Osteocyte (in vitro differentiated cells): Measurements from ENCODE around the gene ZNF658. TPM values are rescaled to one million over a fixed set of nuclear protein-coding genes. Genes with fewer than 3 reads are reported as not detected.
"Not testable (repeated sequence)": the region's sequence is repeated elsewhere in the genome, so short reads cannot be mapped to it uniquely, and the experiment has no call there.

Experiments
- DNase-seq: peaks from one replicate; pipeline ENCODE4 v3.0.0; 2021; ENCODE audit warnings: mixed read lengths; ENCODE audit not compliant: unreplicated experiment; ENCODE audit errors: extremely low spot score
- H3K27ac Mint-ChIP-seq: one replicate; pipeline ENCODE4 v1.8.0; 2021; ENCODE audit warnings: mild to moderate bottlenecking, mixed read lengths; ENCODE audit not compliant: unreplicated experiment
- H3K27me3 Mint-ChIP-seq: one replicate; pipeline ENCODE4 v1.8.0; 2021; ENCODE audit warnings: mixed read lengths; ENCODE audit not compliant: unreplicated experiment
- H3K36me3 Mint-ChIP-seq: one replicate; pipeline ENCODE4 v1.8.0; 2021; ENCODE audit warnings: mixed read lengths; ENCODE audit not compliant: unreplicated experiment
- H3K4me1 Mint-ChIP-seq: one replicate; pipeline ENCODE4 v1.8.0; 2021; ENCODE audit warnings: mixed read lengths; ENCODE audit not compliant: unreplicated experiment
- H3K4me3 Mint-ChIP-seq: one replicate; pipeline ENCODE4 v1.8.0; 2021; ENCODE audit warnings: mild to moderate bottlenecking, moderate library complexity, mixed read lengths; ENCODE audit not compliant: unreplicated experiment
- H3K9me3 Mint-ChIP-seq: one replicate; pipeline ENCODE4 v1.8.0; 2021; ENCODE audit warnings: mixed read lengths; ENCODE audit not compliant: unreplicated experiment
- total RNA-seq: library from RNA; stranded (reverse); gene quantifications from 2 replicates; pipeline ENCODE4 v1.2.1, GENCODE V29; 2021

The ZNF658 gene
- total RNA-seq, 1 donor from 2014 or later = 5.1 TPM

GRCh38 chr9:66939878-66940830 lies 39.6 kb downstream of the ZNF658 start:
- H3K4me3 Mint-ChIP-seq, H3K9me3 Mint-ChIP-seq: not testable (repeated sequence)

GRCh38 chr9:66942400-66943155 lies 42.1 kb downstream of the ZNF658 start:
- not testable (repeated sequence) for H3K9me3 Mint-ChIP-seq

More at GRCh38 chr9:66939878-66940830, 39.6 kb downstream of the ZNF658 start:
- not testable (repeated sequence) for H3K4me1 Mint-ChIP-seq, H3K27me3 Mint-ChIP-seq, H3K36me3 Mint-ChIP-seq, H3K27ac Mint-ChIP-seq, DNase-seq

DNA sequence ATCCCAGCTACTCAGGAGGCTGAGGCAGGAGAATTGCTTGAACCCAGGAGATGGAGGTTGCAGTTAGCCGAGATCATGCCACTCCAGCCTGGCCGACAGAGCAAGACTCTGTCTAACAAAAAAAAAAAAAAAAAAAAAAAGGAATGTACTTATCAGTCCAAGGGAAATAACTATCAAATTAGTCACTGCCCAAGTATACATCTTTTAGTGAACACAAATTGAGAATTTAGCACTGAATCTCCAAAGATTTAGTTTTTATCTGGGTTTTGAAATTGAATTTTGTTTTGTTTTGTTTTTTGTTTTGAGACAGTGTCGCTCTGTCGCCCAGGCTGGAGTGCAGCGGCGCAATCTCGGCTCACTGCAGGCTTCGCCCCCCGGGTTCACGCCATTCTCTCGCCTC lies 52.1 kb downstream of the ZNF658 start:
- not testable (repeated sequence) for H3K4me1 Mint-ChIP-seq, H3K4me3 Mint-ChIP-seq, DNase-seq, H3K36me3 Mint-ChIP-seq, H3K27ac Mint-ChIP-seq, H3K27me3 Mint-ChIP-seq, H3K9me3 Mint-ChIP-seq

More at GRCh38 chr9:66942400-66943155, 42.1 kb downstream of the ZNF658 start:
- H3K27ac Mint-ChIP-seq, H3K27me3 Mint-ChIP-seq, H3K4me3 Mint-ChIP-seq, H3K4me1 Mint-ChIP-seq, DNase-seq, H3K36me3 Mint-ChIP-seq: not testable (repeated sequence)

Other genes with a start within 250 kb of the ZNF658 start
- gene SPATA31A3, start 91.8 kb downstream of the ZNF658 start, total RNA-seq = not detected in 2 replicates